Measurements from ENCODE around the gene WDR20.
A peak's percentile ranks its signal among the peaks of the same experiment; 100 is the strongest.
"Not testable (repeated sequence)": the region's sequence is repeated elsewhere in the genome, so short reads cannot be mapped to it uniquely, and the experiment has no call there.

The WDR20 gene, protein sequence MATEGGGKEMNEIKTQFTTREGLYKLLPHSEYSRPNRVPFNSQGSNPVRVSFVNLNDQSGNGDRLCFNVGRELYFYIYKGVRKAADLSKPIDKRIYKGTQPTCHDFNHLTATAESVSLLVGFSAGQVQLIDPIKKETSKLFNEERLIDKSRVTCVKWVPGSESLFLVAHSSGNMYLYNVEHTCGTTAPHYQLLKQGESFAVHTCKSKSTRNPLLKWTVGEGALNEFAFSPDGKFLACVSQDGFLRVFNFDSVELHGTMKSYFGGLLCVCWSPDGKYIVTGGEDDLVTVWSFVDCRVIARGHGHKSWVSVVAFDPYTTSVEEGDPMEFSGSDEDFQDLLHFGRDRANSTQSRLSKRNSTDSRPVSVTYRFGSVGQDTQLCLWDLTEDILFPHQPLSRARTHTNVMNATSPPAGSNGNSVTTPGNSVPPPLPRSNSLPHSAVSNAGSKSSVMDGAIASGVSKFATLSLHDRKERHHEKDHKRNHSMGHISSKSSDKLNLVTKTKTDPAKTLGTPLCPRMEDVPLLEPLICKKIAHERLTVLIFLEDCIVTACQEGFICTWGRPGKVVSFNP

DNA sequence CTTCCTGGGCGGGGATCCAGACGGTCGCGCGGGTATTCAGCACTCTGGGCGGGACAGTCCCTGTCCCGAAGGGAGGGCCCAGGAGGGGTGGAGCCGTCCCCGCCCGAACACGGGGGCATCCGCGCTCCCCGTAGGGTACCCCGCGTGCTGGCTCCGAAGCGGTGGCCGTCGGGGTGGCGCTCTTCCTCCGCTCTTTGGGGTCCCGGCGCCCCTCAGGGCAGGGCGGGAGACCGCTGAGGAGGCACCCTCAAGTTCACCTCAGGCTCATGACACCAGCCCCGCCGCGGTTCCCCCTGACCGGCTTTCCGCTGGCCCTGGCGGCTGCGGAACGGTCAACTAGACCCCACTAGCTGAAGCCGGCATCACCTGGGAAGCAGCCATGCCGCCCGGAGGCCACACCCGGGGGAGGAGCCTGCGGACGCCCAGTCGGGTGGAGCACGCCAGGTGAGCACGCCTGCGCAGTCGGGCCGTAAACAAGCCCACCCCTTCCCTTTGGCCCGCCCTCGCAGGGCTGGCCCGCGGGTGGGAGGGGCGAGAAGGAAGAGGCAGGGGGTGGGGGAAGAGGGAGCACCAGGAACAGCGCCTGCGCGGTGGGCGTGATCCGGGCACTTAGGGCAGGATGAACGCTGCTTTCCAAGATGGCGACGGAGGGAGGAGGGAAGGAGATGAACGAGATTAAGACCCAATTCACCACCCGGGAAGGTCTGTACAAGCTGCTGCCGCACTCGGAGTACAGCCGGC is at the start of gene WDR20:
WDR20 (plus strand) TSS at position 612 of the 741 bp plus-strand sequence; CDS start at position 639, 27 bp downstream.
- DNase-seq (ENCODE audit: low read depth, low spot score): peak; percentile 89

DNA sequence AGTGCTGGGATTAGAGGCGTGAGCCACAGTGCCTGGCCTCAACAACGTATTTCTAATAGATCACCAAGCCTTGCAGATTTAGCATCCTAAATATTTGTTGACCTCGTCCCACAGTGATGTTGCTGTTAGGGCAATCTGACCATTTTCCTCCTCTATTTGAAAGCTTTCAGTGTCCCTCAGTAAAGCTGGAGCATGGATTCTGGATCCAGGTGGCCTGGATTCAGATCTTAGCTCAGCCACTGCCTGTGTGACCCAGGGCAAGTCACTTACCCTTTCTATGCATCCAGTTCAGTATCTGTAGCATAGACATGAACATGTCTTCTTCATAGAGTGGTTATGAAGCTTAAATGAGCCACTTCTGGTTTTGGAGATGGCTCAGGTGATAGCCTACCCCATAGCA is 49.0 kb upstream of the WDR20 start:
- DNase-seq (ENCODE audit: low read depth, low spot score): no peak

DNA sequence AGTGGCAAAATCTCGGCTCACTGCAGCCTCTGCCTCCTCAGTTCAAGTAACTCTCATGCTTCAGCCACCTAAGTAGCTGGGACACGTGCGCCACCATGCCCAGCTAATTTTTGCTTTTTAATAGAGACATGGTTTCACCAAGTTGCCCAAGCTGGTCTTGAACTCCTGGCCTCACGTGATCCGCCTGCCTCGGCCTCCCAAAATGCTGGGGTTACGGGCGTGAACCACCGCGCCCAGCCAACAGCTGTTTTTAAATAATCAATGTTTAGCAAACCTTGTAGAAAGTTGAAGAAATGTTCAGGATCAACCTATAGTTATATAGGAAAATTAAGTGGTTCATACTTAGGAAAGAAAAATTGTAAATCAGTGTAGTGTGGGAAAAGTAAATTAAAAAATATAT is 46.9 kb upstream of the WDR20 start:
- no peak for DNase-seq (ENCODE audit: low read depth, low spot score)

DNA sequence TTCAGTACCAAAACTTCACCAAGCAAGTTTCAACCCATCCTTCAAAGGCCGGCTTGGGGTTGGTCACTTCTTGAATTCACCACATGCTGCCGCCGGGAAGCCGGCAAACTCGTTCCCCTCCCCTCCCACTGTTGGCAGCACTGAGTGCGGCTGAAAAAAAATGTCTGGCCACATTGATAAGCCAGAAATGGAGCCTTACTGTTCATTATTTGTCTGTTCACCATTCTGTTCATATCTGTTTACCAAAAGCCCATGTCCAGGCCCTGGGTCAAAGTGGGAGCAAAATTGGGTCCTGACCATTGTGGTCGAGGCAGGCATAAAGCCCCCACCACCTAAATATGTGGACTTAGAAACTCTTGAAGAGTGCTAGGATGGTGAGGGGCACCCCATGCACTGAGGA is 45.6 kb upstream of the WDR20 start:
- no peak for DNase-seq (ENCODE audit: low read depth, low spot score)

DNA sequence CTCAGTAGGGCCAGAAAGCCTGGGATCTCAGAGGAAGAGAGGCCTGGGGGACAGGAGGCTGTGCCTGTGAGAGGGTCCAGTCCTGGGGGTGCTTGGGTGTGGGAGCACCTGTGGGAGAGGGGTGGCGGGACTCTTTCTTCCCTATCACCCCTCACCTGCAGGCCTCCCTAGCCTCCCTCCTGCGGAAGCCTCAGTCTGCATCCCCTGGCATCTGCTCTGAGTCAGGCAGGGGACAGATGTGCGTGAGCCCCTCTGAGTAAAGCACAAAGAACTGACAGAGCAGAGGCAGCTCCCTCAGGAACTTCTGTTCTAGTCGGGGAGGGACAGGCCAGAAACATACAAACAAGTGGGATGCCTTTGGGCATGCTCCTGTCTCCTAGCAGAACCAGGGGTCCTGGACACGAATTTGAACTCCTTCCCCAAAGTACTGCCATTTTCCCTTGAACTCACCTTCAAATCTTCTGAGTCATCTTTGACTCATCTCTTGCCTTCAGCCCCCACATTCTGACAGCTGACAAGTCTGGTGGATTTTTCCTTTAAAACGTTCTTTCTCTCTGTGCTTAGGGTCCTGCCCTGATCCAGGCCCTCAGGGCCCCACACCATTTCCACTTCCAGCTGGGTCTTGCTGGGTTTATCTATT is 44.3 kb upstream of the WDR20 start:
- no peak for DNase-seq (ENCODE audit: low read depth, low spot score)

DNA sequence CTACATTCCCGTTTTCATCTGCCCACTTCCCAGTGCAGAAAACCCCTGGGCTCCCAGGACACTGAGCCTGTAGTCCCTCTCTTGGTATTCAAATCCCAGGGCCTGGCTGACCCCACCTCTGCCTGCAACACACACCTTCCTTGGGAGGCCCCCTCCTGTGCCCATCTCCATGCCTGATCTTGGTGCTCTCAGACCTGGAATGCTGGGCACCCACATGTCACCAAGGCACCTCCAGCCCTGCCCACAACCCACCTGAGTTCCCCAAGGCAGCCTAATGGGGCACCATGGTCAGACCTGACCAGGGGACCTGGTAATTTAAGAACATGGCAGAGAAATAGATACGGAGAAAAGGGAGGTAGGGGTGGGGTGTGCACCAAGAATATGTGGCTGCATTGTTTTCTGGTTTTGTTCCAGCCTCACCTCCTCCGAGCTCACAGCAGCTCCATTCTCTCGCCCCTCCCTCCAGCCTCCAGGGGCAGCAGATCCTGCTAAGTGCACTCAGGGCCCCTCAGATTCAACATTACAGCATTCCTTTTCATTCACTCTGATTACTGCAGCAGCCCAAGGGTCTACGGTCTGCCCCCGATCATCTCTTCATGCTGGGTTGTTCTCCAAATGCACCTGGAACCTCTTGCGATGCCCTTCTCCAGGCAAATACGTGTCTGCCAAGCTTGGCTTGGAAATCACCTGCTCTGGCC is 43.7 kb upstream of the WDR20 start:
- DNase-seq (ENCODE audit: low read depth, low spot score): no peak

DNA sequence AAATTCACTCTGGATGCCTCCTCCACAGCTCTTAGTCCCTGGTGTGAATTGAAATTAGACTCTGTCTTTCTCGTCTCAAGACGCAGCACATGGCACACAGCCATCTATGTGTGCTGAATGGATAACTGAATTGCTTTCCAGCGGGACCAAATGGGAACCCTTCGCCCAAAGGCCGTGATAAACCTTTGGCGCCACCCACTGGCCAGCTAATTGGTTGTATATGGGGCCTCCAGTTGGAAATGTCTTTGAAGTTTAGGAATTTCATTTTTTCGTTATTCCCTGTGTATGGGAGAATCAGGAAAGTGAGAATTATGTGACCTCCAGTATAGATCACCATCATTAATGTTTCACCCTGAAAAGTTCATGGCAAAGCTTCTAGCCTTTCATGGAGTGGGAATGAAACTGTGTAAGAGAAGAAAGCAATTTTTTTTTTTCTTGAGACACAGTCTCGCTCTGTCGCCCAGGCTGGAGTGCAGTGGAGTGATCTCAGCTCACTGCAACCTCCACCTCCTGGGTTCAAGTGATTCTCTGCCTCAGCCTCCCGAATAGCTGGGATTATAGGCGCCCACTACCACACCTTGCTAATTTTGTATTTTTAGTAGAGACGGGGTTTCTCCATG is 43.0 kb upstream of the WDR20 start:
- DNase-seq (ENCODE audit: low read depth, low spot score): peak; percentile 32

DNA sequence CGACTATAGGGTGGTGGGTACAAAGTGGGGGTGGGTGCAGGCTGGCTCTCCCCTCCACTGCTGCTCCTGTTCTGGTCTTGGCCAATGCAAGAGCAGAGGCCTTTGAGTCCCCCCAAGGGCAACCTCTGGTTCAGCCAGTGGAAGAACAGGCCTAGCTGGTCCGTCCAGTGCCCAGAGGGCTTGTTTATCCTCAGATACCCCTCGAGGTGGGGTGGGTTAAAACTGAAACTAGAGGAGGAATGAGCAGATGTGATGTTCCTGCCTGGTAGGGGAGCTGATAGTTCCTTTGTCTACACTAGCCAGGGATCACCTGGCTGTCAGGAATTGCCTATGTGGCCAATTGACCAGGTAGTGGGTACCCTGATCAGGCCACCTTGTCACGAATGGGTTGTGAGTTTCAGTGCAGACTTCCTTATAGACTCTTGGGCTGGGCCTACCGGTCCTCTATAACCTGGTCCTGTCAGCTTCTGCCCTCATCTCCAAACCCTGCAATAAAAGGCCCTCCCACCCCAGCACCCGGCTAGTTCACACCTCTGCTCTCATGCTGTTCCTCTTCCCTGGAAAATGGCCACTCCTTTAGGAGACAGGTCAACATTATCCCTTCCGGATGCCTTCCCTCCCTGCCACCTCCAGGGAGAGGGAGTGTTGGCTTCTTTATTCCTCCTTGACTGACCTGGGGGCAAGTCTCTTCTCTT is 42.1 kb upstream of the WDR20 start:
- no peak for DNase-seq (ENCODE audit: low read depth, low spot score)

DNA sequence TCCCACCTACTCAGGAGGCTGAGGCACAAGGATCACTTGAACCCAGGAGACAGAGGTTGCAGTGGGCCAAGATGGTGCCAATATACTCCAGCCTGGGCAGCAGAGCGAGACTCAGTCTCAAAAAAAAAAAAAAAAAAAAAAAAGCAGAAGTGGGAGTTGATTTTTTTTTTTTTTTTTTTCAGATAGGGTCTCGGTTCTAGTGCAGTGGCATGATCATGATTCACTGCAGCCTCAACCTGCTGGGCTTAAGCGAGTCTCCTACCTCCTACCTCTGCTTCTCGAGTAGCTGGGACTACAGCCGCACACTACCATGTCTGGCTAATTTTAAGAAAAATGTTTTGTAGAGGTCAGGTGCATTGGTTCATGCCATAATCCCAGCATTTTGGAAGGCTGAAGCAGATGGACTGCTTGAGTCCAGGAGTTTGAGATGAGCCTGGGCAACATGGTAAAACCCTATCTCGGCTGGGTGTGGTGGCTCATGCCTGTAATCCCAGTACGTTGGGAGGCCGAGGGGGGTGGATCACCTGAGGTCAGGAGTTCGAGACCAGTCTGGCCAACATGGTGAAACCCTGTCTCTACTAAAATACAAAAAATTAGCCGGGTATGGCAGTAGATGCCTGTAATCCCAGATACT is 36.5 kb upstream of the WDR20 start:
- no peak for DNase-seq (ENCODE audit: low read depth, low spot score)

DNA sequence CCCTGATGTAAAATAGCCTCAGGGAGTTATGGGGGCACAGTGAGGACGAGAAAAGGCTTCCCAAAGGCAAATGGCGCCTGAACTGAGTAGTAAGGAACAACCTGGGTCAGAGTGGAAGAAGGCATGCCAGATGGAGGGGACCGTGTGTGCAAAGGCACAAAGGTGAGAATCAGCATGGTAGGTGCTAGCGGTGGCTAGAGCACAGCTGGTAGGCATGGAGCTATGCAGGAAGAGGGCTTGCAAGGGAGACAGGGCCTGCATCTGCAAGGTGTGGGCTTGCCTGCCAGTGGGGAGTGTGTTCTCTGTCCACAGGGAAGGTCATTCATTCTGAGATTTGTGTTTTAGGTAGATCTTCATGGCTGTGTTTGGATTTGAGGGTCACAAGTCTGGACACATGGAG is 34.3 kb upstream of the WDR20 start:
- no peak for DNase-seq (ENCODE audit: low read depth, low spot score)

DNA sequence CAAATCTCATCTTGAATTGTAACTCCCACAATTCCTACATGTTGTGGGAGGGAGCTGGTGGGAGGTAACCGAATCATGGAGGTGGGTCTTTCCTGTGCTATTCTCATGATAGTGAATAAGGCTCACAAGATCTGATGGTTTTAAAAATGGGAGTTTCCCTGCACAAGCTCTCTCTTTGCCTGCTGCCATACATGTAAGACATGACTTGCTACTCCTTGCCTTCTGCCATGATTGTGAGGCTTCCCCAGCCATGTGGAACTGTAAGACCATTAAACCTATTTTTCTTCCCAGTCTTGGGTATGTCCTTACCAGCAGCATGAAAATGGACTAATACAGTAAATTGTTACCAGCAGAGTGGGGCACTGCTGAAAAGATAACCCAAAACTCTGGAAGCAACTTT is 30.4 kb upstream of the WDR20 start:
- not testable (repeated sequence) for DNase-seq (ENCODE audit: low read depth, low spot score)

DNA sequence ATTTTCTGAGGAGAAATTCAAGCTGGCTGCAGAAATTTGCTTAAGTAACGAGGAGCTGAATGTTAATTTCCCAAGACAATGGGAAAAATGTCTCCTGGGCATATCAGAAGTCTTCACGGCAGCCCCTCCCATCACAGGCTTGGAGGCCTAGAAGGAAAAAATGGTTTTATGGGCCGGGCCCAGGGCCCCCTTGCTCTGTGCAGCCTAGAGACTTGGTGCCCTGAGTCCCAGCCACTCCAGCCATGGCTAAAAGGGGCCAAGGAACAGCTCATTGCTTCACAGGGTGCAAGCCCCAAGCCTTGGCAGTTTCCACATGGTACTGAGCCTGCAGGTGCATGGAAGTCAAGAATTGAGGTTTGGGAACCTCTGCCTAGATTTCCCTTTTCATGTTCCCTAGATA is 28.6 kb upstream of the WDR20 start:
- DNase-seq (ENCODE audit: low read depth, low spot score): no peak

DNA sequence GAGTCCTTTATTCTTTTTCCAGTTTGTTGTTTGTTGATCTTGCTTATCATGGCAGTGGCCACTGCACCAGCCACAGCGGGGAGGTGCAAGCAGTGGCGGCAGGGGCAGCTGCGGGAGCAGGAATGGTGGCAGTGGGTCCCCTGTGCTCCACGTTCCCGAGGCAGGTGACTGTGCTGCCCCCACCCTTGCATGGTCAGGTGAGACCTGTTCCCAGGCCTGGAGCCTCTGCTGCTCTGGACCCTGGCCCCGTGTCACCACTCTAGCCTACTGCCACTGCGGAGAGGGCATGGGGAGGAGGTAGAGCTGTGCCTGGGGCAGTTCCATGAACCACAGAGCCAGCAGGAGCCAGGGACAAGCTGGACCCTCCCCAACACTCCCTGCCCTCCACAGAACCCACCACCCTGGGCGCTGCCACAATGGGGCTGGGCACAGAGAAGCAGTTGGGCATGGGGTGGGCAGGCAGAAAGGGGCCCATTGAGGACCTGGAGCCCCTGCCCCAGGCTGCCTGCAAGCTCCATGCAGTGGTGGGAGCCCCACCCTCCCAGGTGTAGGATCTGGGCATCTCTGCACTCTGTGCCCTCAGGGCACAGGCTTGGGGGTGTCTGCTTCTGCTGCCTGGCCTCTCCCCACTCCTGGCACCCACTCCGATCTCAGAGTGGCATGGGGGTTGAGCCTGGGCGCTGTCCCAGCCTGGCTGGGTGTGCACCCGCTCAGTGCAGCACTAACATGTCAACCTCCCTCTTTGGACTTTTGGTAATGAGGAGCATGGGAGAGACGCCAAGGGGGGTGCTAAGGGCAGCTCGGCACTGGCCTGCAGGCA is 23.1 kb upstream of the WDR20 start:
- DNase-seq (ENCODE audit: low read depth, low spot score): no peak

DNA sequence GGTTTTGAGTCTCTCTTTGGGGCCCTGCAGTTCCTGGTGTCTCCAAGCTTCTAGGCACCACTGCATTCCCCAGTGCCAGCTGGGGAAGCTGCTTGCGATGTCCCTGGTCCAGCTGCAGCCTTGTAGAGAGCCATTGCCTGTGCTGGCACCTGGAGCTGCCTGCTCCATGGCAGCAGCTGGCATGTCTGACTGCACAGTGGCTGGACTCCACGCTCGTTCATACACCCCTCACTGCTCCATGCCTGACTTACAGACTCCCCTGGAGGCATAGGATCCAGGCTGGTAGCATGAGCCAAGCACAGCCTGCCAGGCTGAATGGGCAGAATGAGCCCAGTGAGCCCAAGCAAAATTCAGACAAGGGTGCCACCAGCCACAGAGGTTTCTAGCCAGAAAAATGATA is 21.8 kb upstream of the WDR20 start:
- DNase-seq (ENCODE audit: low read depth, low spot score): no peak

DNA sequence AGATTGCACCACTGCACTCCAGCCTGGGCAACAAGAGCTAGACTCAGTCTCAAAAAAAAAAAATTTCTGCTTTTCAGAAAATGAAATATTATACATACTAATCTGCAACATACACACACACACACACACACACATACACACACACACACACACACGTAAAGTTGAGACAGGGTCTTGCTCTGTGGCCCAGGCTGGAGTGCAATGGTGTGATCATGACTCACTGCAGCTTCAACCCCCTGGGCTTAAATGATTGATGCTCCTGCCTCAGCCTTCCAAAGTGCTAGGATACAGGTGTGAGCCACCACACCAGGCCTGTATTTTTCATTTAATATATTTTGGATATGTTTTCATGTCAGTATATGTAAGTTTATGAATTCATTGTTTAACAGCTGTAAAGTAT is 18.8 kb upstream of the WDR20 start:
- DNase-seq (ENCODE audit: low read depth, low spot score): no peak

DNA sequence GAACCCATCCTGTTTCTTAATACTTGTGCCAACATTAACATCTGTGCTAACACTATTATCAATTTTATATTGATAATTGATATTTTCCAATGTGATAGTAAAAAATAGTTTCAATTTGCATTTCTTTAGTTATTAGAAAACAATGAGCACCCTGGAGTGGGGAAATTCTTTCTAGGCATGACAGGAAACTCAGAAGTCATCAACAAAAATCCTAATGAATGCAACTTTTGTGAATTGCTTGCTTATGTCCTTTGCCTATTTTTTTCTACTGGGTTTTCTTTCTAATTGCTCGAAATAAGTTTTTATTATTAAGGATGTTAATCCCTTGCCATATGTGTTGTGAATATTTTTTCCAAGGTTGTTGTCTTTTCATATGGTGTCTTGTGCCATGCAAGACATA is 18.1 kb upstream of the WDR20 start:
- no peak for DNase-seq (ENCODE audit: low read depth, low spot score)

DNA sequence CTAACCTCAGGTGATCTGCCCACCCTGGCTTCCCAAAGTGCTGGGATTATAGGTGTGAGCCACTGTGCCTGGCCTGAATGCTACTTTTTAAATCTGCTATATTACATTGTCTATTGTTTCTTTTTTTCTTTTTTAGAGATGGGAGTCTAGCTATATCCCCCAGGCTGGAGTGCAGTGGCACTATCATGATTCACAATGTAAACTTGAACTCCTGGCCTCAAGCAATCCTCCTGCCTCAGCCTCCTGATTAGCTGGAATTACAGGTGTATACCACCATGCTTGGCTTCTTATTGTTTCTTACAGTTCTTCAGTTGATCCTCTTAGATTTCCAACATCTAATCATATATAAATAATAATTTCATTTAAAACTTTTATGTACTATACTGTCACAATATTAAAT is 15.3 kb upstream of the WDR20 start:
- DNase-seq (ENCODE audit: low read depth, low spot score): no peak

DNA sequence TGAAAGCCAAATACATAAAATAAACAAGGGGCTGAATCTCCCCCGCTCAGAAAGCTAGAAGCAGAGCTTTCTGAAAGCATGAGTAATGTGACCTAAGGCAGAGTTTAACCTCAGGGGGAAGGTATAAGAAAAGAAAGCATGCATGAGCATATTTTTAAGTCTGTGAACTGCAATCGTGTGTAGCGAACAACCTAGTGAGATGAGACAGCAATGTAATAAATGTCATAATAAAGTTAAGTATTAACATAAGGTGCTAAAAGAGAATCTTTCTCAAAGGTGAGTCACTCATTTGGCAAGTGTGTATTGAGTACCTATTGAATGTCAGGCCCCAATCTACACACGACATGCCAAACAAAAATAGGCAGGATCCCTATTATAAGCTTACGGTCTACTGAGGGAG is 14.2 kb upstream of the WDR20 start:
- no peak for DNase-seq (ENCODE audit: low read depth, low spot score)

DNA sequence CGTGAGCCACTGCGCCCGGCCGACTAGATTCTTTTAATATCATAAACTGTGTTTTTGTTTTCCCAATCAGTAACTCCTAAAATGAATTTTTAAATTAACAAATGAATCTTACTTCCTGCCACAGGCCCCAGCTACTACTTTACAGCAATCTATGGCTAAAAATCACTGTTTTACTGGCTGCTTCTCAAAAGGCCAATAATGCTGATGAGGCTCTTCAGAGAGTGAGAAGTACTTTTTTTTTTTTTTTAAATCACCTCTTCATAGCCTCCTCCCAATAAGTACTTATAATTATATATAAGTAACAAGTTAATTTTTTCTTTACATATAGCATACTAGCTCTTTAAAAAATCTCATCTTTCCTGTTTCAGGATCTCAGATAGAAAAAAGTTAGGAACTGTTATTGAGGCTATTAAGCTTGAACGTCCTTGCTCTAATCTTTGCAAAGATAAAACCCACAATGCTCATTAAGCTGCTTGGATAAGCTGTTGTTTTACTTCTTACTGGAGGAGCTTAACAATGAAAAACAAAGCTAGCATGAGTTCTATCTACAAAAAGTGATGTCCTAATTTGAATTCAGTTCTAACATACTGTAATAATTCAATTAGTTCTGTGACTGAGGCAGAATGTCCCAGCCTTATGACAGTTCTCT is 12.8 kb upstream of the WDR20 start:
- DNase-seq (ENCODE audit: low read depth, low spot score): no peak
